Body of pancreas (tissue), 4 donors: ENCODE data around the gene REV1. TPM values are rescaled to one million over a fixed set of nuclear protein-coding genes. Genes with fewer than 3 reads are reported as not detected.

Experiments
- ATAC-seq: fragments of 150-250 bp; one replicate; pipeline ENCODE4 v1.9.1; 2016
- DNase-seq, 4 donors: peaks; one replicate each; pipeline ENCODE4 v3.0.0-alpha.2; 2019
- H3K27ac ChIP-seq, 4 donors: fragments of 200-600 bp; sonication (generic); 1 replicate in 3 of 4; 2 replicates in 1 of 4; pipeline versions ENCODE4 v1.5.1 to v1.6.1; 2016 to 2019; ENCODE audit warnings: mild to moderate bottlenecking in 1 of 4, mixed read lengths in 1 of 4, moderate library complexity in 1 of 4
- H3K27me3 ChIP-seq, 2 donors: fragments of 200-600 bp; sonication (generic); one replicate each; pipeline ENCODE4 v1.6.0; 2016; ENCODE audit warnings: mild to moderate bottlenecking in 1 of 2
- H3K36me3 ChIP-seq, 2 donors: fragments of 200-600 bp; sonication (generic); replicated peaks in 1 of 2; 2 replicates each; pipeline ENCODE4 v1.5.1; 2016; ENCODE audit warnings: low read depth in 2 of 2; ENCODE audit not compliant: insufficient read depth in 1 of 2
- H3K4me1 ChIP-seq: fragments of 200-600 bp; sonication (generic); one replicate; pipeline ENCODE4 v1.6.0; 2016
- H3K4me3 ChIP-seq, 2 donors: fragments of 200-600 bp; sonication (generic); 1 replicate in 1 of 2; 2 replicates in 1 of 2; pipeline ENCODE4 v1.5.1; 2016 to 2019
- H3K9me3 ChIP-seq, 3 donors: fragments of 200-600 bp; sonication (generic); 1 replicate in 2 of 3; 2 replicates in 1 of 3; pipeline ENCODE4 v1.5.1; 2016
- POLR2A ChIP-seq, 3 donors: fragments of 450-650 bp; IDR thresholded peaks; one replicate each; pipeline ENCODE4 v1.6.1; 2016; ENCODE audit warnings: antibody characterized with exemption in 3 of 3, mild to moderate bottlenecking in 2 of 3
- WGBS, 2 donors: methylation state at CpG; one replicate each; pipeline ENCODE4 v1.1.5; 2017; 5-methylcytosine and 5-hydroxymethylcytosine counted together
- intact Hi-C: fragments of 100-400 bp; cut with DNase I; formaldehyde crosslinking; loops from one replicate; pipeline ENCODE4 v1.15.1; 2023
- total RNA-seq, 2 donors: library from RNA; depleted of rRNA; stranded (reverse); fragments of >200 nt; gene quantifications; one replicate each; pipeline ENCODE4 v1.1.0, GENCODE V29; 2016
- TF ChIP-seq, protein P1 (sequence below), 7 experiments: fragments of 450-650 bp in 4 of 7; fragments of 200-600 bp in 3 of 7; sonication (generic) in 3 of 7; IDR thresholded peaks; one replicate each; pipeline ENCODE4 v1.5.1; 2016 to 2019; ENCODE audit warnings: antibody characterized with exemption in 7 of 7

REV1 gene
- 10 to 100 TPM; 27.0 to 51.1 TPM for total RNA-seq

DNA sequence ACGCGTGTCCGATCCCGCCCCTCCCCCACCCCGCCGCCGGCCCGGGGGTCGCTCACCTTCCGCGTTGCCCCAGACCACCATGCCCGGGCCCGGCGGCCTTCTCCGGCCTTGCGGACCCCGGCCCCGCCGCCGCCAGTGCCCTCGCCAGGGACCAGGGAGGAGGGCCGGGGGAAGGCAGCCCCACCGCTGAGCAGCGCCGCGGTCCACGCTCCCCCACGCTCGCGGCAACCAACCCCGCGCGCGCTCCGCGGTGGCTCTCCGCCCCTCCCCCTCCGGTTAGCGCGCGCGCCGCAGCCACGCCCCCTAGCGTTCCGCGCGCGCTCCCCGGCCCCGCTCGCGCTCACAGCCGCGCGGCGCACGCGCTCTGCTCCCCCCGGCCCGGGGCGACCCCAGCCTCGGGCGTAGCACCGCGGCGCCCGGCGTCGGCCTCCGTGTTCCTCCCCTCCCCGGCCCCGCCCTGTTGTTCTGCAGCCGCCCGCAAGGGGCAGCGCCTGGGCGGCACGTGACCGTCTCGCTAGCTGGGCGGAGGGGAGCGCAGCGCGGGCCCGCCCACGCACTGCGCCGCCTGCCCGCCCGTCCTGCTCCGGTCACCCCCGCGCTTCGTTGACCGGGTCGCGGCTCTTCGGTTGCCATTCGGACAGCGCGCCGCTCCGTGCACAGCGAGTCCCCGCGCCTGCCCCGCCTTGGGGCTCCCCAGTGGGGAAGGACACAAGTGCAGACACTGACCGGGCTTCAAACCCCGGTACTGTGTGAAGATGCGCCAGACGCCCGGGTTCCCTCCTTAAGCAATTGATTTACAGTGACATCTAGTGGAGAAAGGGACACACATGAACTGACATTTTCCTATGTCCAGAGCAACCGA lies at the start of gene REV1:
REV1 (minus strand) TSS at position 257 of the 862 bp plus-strand sequence. CDS start 25,042 bp downstream, outside the sequence.
- 0 to 2% methylated on average over 10 to 84 of the region's 113 CpGs for WGBS, 2 donors
- intact Hi-C loops, result no loop called here
- H3K4me3 ChIP-seq, result peak within 1 kb of the TSS; percentile 81 to 83

DNA sequence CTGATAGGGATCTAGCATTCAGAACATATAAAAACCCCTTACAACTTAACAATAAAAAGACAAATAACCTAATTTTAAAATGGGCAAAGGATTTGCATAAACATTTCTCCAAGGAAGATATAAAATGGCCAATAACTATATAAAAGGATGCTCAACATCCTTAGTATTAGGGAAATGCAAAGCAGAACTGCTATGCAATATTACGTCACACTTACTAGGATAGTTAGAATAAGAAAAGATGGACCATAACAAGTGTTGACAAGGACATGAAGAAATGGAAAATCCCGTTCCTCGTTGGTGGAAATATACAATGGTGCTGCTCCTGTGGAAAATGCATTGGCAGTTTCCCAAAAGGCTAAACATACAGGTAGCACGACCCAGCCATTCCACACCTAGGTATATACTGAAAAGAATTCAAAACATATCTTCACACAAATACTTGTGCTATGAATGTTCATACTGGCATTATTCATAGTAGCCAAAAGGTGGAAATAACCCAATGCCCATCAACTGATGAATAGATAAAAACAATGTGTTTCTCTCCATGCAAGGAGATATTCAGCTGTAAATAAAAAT lies 48.2 kb upstream of the REV1 start:
- no peak overlapping the region for H3K4me3 ChIP-seq
- TF ChIP-seq POLR2A (IDR thresholded peaks at IDR 0.05), result no peak
- TF ChIP-seq, protein P1, sequence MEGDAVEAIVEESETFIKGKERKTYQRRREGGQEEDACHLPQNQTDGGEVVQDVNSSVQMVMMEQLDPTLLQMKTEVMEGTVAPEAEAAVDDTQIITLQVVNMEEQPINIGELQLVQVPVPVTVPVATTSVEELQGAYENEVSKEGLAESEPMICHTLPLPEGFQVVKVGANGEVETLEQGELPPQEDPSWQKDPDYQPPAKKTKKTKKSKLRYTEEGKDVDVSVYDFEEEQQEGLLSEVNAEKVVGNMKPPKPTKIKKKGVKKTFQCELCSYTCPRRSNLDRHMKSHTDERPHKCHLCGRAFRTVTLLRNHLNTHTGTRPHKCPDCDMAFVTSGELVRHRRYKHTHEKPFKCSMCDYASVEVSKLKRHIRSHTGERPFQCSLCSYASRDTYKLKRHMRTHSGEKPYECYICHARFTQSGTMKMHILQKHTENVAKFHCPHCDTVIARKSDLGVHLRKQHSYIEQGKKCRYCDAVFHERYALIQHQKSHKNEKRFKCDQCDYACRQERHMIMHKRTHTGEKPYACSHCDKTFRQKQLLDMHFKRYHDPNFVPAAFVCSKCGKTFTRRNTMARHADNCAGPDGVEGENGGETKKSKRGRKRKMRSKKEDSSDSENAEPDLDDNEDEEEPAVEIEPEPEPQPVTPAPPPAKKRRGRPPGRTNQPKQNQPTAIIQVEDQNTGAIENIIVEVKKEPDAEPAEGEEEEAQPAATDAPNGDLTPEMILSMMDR (IDR thresholded peaks at IDR 0.05), result no peak
- no peak for ATAC-seq
- H3K4me1 ChIP-seq, result no peaks in the 10 kb centered on the region
- intact Hi-C loops, result no loop called here
- 74 to 82% methylated on average over 4 of the region's 4 CpGs for WGBS, 2 donors
- H3K36me3 ChIP-seq, result no peaks in the 10 kb centered on the region
- H3K27me3 ChIP-seq, result no peaks in the 10 kb centered on the region
- no peaks in the 10 kb centered on the region for H3K9me3 ChIP-seq
- no peak for DNase-seq
- no peak overlapping the region for H3K27ac ChIP-seq

More for the DNA sequence above, at the start of gene REV1:
- Histone ChIP-seq H3K27ac (peak within 1 kb of the TSS; percentile 92 to 97 (median 96)), H3K9me3 (no peaks in the 10 kb centered on the region), H3K4me1 (peaks cover 23% of the 10 kb centered on the region), H3K27me3 (no peaks in the 10 kb centered on the region), H3K36me3 (no peaks in the 10 kb centered on the region)
- peak; percentile 26 to 43 (median 33) for TF ChIP-seq POLR2A (IDR thresholded peaks at IDR 0.05)
- TF ChIP-seq, protein P1 (IDR thresholded peaks at IDR 0.05), result peak; percentile 71 to 96 (median 90)
- ATAC-seq, result peak; percentile 90
- DNase-seq, result peak; percentile 88 to 93 (median 90)

DNA sequence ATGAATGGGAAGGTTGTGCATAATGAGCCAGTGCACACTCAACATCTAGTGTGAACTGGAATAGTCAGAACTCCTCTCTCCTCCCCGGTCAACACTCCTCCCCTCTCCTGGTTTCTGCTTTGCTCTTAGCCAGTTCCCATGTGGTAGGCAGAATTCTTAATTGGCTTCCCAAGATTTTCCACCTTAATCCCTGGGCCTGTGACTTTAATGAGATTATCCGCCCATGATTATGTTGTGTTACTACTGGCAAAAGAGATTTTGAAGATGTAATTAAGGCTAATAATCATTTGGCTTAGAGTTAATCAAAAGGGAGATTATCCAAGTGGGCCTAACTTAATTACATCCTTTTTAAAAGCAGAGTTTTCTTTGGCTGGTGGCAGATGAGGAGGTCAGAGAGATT lies 34.2 kb upstream of the REV1 start:
- 77 to 78% methylated on average over 2 of the region's 2 CpGs for WGBS, 2 donors
- no peaks in the 10 kb centered on the region for H3K27me3 ChIP-seq
- TF ChIP-seq, protein P1 (IDR thresholded peaks at IDR 0.05), result no peak
- no peak for TF ChIP-seq POLR2A (IDR thresholded peaks at IDR 0.05)

DNA sequence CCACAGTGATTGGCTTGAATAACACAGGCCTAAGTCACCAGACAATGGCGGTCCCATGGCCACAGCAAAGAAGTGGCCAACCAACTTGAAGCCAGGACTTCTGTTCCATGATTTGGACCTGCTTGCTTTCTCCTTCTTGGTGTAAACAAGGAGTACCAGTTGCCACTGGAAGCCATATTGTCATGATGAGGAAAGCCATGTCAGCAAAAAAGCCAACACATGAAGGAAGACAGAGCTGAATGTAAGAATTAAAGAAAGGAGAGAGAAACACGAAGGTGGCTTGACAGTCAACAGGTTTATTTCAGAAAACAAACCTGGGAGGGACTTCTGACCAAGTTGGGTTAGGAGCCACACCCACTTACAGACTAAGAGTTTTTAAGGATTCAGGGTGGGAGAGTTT lies 32.3 kb upstream of the REV1 start:
- H3K9me3 ChIP-seq, result no peaks in the 10 kb centered on the region
- H3K27ac ChIP-seq, result no peak overlapping the region
- no peaks in the 10 kb centered on the region for H3K4me1 ChIP-seq
- WGBS, 2 donors, result 64 to 79% methylated on average over 1 to 2 of the region's 2 CpGs
- H3K4me3 ChIP-seq, result no peak overlapping the region
- H3K27me3 ChIP-seq, result no peaks in the 10 kb centered on the region
- ATAC-seq (no peak), DNase-seq (no peak)
- H3K36me3 ChIP-seq, result no peaks in the 10 kb centered on the region
- intact Hi-C loops, result no loop called here
- TF ChIP-seq POLR2A (IDR thresholded peaks at IDR 0.05), result no peak
- TF ChIP-seq, protein P1 (IDR thresholded peaks at IDR 0.05), result no peak

More for the DNA sequence above, 34.2 kb upstream of the REV1 start:
- Histone ChIP-seq H3K4me3 (no peak overlapping the region), H3K27ac (no peak overlapping the region), H3K36me3 (no peaks in the 10 kb centered on the region), H3K9me3 (no peaks in the 10 kb centered on the region), H3K4me1 (no peaks in the 10 kb centered on the region)
- ATAC-seq (no peak), DNase-seq (no peak)
- intact Hi-C loops, result no loop called here
